Ishikawa (cell line): ENCODE data around the gene PRMT7.
A peak's percentile ranks its signal among the peaks of the same experiment; 100 is the strongest.

Experiments
- CEBPB ChIP-seq: IDR thresholded peaks from 2 replicates; pipeline ENCODE4 v1.6.1; 2012
- CREB1 ChIP-seq: IDR thresholded peaks from 2 replicates; pipeline ENCODE4 v1.6.1; 2012; ENCODE audit warnings: low read depth
- EGR1 ChIP-seq: IDR thresholded peaks from 2 replicates; pipeline ENCODE4 v1.6.1; 2012
- EP300 ChIP-seq: IDR thresholded peaks from 2 replicates; pipeline ENCODE4 v1.6.1; 2012; ENCODE audit warnings: borderline replicate concordance
- FOXM1 ChIP-seq: IDR thresholded peaks from 2 replicates; pipeline ENCODE4 v1.6.1; 2012; ENCODE audit warnings: low read depth, borderline replicate concordance
- MAX ChIP-seq: IDR thresholded peaks from 2 replicates; pipeline ENCODE4 v1.6.1; 2012
- NFIC ChIP-seq: IDR thresholded peaks from 2 replicates; pipeline ENCODE4 v1.6.1; 2012
- RAD21 ChIP-seq: IDR thresholded peaks from 2 replicates; pipeline ENCODE4 v1.6.1; 2012; ENCODE audit warnings: low read depth
- REST ChIP-seq: IDR thresholded peaks from 2 replicates; pipeline ENCODE4 v1.6.1; 2012; ENCODE audit warnings: low read depth, mild to moderate bottlenecking
- TAF1 ChIP-seq: IDR thresholded peaks from 2 replicates; pipeline ENCODE4 v1.6.1; 2012; ENCODE audit warnings: low read depth, mild to moderate bottlenecking
- TCF12 ChIP-seq: IDR thresholded peaks from 2 replicates; pipeline ENCODE4 v1.6.1; 2012; ENCODE audit warnings: low read depth
- TEAD4 ChIP-seq: IDR thresholded peaks from 2 replicates; pipeline ENCODE4 v1.6.1; 2012
- YY1 ChIP-seq: IDR thresholded peaks from 2 replicates; pipeline ENCODE4 v1.6.1; 2012; ENCODE audit warnings: low read depth
- ZBTB7A ChIP-seq: IDR thresholded peaks from 2 replicates; pipeline ENCODE4 v1.6.1; 2012; ENCODE audit warnings: low read depth
- TF ChIP-seq, protein P1 (sequence below): IDR thresholded peaks from 2 replicates; pipeline ENCODE4 v1.6.1; 2012

Gene PRMT7

DNA sequence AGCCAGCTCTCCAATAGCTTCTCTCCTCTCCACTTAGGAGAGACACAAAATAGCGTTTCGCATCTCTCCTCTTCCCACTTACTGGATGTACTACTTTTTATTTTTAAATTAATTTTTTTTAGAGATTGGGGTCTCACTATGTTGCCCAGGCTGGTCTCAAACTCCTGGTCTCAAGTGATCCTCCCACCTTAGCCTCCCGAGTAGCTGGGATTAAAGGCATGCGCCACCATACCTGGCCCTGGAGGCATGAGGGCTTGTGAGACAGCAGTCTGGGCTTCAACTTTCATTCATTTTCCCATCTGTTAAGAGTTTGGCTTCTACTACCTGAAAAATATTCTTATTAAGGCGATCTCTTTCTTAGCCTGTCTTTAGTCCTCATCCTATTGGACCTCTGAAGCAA, 18.4 kb upstream of the PRMT7 start:
- TF ChIP-seq ZBTB7A: no peak
- TF ChIP-seq CEBPB: no peak
- no peak for TF ChIP-seq MAX
- no peak for TF ChIP-seq YY1
- no peak for TF ChIP-seq NFIC
- TF ChIP-seq EP300: no peak
- TF ChIP-seq, protein P1, sequence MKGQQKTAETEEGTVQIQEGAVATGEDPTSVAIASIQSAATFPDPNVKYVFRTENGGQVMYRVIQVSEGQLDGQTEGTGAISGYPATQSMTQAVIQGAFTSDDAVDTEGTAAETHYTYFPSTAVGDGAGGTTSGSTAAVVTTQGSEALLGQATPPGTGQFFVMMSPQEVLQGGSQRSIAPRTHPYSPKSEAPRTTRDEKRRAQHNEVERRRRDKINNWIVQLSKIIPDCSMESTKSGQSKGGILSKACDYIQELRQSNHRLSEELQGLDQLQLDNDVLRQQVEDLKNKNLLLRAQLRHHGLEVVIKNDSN: no peak
- no peak for TF ChIP-seq CREB1
- TF ChIP-seq REST: no peak
- no peak for TF ChIP-seq TCF12
- TF ChIP-seq FOXM1: no peak
- no peak for TF ChIP-seq RAD21
- no peak for TF ChIP-seq TEAD4
- TF ChIP-seq EGR1: no peak
- no peak for TF ChIP-seq TAF1

GRCh38 chr16:68296291-68296690, 14.5 kb upstream of the PRMT7 start:
- TF ChIP-seq CREB1: no peak

DNA sequence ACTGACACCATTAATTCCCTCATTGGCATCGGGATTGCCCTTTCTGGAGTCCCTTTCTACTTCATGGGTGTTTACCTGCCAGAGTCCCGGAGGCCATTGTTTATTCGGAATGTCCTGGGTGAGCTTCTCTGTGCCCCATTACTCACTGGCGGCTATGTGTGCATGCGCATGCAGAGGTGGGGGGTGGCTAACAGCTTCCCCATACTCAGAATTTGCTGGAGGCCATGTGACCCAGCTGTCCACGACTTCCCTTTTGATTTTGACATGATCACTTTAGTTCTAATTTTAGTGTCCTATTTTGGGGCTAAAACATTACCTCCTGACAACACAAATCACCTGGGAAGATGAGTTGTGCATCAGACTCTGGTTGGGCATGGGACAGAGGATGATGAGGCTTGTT, 14.1 kb upstream of the PRMT7 start:
- TF ChIP-seq FOXM1 (no peak), CREB1 (no peak), NFIC (no peak), MAX (no peak), ZBTB7A (no peak), YY1 (no peak), CEBPB (no peak), TAF1 (no peak)

- no peak for TF ChIP-seq CEBPB
- peak; percentile 53 for TF ChIP-seq NFIC
Measured at GRCh38 chr16:68297908-68298307, 12.9 kb upstream of the PRMT7 start.

- TF ChIP-seq CEBPB (no peak), TEAD4 (no peak), EGR1 (no peak), YY1 (no peak), TAF1 (no peak), CREB1 (no peak), TCF12 (no peak), FOXM1 (no peak), NFIC (no peak), REST (no peak), RAD21 (no peak), EP300 (no peak), MAX (no peak), ZBTB7A (no peak)
- TF ChIP-seq, protein P1: no peak
Measured at GRCh38 chr16:68298312-68298711, 12.5 kb upstream of the PRMT7 start.

DNA sequence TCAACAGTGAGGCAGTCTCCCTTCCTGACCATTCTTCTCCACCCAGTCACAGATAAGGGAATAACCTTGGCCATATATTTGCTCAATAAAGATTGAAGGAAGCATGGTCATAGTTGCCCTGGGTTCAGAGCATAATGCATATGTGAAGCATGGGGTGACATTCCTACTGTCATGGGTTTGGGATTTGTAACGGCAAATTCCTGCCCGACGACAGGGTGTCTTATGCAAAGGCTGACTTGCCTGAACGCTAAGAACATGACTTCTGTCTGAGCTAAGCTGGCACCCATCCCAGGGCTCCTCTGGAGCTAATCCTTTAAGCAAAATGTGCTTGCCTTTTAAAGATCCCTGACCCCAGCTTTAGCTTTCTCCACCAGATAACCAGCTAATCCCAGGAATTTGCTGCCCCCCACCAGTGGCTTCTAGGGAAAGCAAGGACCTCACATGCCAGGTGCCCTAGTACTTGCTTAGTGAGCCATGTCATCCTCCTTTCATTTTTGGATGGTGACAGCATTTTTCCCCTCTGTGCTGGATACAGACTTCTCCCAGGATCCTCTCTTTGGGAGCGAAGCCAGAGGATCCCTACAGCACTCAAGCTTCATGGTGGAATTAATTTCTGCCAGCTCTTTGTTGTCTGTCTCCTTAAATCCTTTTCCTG, 11.8 kb upstream of the PRMT7 start:
- no peak for TF ChIP-seq TCF12
- no peak for TF ChIP-seq EGR1
